Neural progenitor cell (in vitro differentiated cells): ENCODE data around the gene COX19.

Experiments
- CTCF ChIP-seq: fragments of 200-600 bp; sonication (generic); IDR thresholded peaks from 2 replicates; pipeline ENCODE4 v1.5.1; 2017; ENCODE audit warnings: antibody characterized with exemption, mild to moderate bottlenecking
- EZH2 ChIP-seq: fragments of 200-600 bp; sonication (generic); IDR thresholded peaks from 2 replicates; pipeline ENCODE4 v1.6.1; 2017; ENCODE audit warnings: antibody characterized with exemption, mild to moderate bottlenecking, moderate library complexity
- EZH2phosphoT487 ChIP-seq: fragments of 200-600 bp; sonication (generic); IDR thresholded peaks from 2 replicates; pipeline ENCODE4 v1.6.1; 2017; ENCODE audit warnings: antibody characterized with exemption

- TF ChIP-seq CTCF (no peak), EZH2phosphoT487 (no peak), EZH2 (no peak)
Measured at GRCh38 chr7:1022801-1023465, 47.6 kb upstream of the COX19 start.
